ENCODE results near the gene OR5H2.

The OR5H2 gene

GRCh38 chr3:98269846-98270245 lies 12.5 kb upstream of the OR5H2 start:
- no peak overlapping the region for H2AFZ ChIP-seq
- H3K4me1 ChIP-seq: no peaks in the 10 kb centered on the region
- TF ChIP-seq, protein P1, sequence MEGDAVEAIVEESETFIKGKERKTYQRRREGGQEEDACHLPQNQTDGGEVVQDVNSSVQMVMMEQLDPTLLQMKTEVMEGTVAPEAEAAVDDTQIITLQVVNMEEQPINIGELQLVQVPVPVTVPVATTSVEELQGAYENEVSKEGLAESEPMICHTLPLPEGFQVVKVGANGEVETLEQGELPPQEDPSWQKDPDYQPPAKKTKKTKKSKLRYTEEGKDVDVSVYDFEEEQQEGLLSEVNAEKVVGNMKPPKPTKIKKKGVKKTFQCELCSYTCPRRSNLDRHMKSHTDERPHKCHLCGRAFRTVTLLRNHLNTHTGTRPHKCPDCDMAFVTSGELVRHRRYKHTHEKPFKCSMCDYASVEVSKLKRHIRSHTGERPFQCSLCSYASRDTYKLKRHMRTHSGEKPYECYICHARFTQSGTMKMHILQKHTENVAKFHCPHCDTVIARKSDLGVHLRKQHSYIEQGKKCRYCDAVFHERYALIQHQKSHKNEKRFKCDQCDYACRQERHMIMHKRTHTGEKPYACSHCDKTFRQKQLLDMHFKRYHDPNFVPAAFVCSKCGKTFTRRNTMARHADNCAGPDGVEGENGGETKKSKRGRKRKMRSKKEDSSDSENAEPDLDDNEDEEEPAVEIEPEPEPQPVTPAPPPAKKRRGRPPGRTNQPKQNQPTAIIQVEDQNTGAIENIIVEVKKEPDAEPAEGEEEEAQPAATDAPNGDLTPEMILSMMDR (IDR thresholded peaks at IDR 0.05): no peak

DNA sequence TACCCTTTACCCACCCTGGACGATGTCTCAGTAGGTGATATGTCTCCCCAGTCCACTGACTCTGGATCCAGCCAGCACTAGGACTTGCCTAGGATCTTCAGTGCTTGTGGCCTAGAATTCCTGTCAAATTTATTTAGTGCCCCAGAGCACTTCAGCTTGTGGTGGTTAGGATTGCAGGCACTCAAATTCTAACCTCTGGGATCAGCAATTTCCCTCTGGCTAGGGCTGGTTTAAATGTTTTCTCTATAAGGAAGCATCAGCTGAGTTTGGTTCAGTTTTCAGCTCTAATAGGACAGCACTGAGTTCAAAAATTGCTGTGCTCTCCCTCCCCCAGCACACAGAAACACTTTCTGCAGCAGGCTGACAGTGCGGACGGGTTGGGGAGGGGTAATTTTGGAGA lies 10.2 kb upstream of the OR5H2 start:
- TF ChIP-seq, protein P1 (IDR thresholded peaks at IDR 0.05): no peak
- Histone ChIP-seq H2AFZ (no peak overlapping the region), H3K4me1 (no peaks in the 10 kb centered on the region), H3K9me3 (ENCODE audit: control insufficient read depth, low read length) (no peaks in the 10 kb centered on the region), H3K27ac (no peak overlapping the region), H3K4me2 (ENCODE audit: low read length) (no peak overlapping the region), H3K4me3 (ENCODE audit: low read depth, low read length) (no peak overlapping the region), H3K79me2 (no peaks in the 10 kb centered on the region), H3K9ac (no peak overlapping the region), H3K36me3 (ENCODE audit: control insufficient read depth, insufficient read depth, low read length) (no peaks in the 10 kb centered on the region), H3K27me3 (ENCODE audit: control insufficient read depth, insufficient read depth, low read length) (no peaks in the 10 kb centered on the region)

More at GRCh38 chr3:98269846-98270245, 12.5 kb upstream of the OR5H2 start:
- Histone ChIP-seq H3K36me3 (ENCODE audit: control insufficient read depth, insufficient read depth, low read length) (no peaks in the 10 kb centered on the region), H3K79me2 (no peaks in the 10 kb centered on the region), H3K27me3 (ENCODE audit: control insufficient read depth, insufficient read depth, low read length) (no peaks in the 10 kb centered on the region), H3K9me3 (ENCODE audit: control insufficient read depth, low read length) (no peaks in the 10 kb centered on the region), H3K4me3 (ENCODE audit: low read depth, low read length) (no peak overlapping the region), H3K27ac (no peak overlapping the region), H3K4me2 (ENCODE audit: low read length) (no peak overlapping the region), H3K9ac (no peak overlapping the region)

DNA sequence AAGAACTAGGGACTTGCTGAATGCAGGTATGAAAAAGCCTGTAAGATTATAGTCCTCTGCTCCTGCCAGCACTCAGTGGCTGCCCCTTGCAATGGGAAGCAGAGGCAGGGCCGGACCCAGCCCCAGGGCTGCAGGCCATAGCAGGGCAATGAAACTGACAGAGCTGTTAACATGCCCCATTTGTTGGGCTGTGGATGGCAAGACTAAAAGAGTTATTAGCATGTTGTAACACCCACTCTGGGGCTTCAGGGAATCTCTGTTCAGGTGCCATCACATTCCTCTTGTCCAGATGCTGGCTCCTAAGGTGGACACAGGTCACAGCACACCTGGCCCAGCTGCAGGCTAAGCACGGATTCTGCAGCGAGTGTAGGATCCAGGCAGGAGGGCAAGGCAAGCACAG lies 7.4 kb upstream of the OR5H2 start:
- Histone ChIP-seq H3K27me3 (ENCODE audit: control insufficient read depth, insufficient read depth, low read length) (no peaks in the 10 kb centered on the region), H3K4me3 (ENCODE audit: low read depth, low read length) (no peak overlapping the region), H2AFZ (no peak overlapping the region), H3K4me2 (ENCODE audit: low read length) (no peak overlapping the region), H3K9me3 (ENCODE audit: control insufficient read depth, low read length) (no peaks in the 10 kb centered on the region), H3K27ac (no peak overlapping the region), H3K4me1 (no peaks in the 10 kb centered on the region), H3K9ac (no peak overlapping the region), H3K79me2 (no peaks in the 10 kb centered on the region), H3K36me3 (ENCODE audit: control insufficient read depth, insufficient read depth, low read length) (no peaks in the 10 kb centered on the region)
- TF ChIP-seq, protein P1 (IDR thresholded peaks at IDR 0.05): no peak

- TF ChIP-seq, protein P1 (IDR thresholded peaks at IDR 0.05): no peak
- Histone ChIP-seq H3K4me1 (no peaks in the 10 kb centered on the region), H3K9me3 (ENCODE audit: control insufficient read depth, low read length) (no peaks in the 10 kb centered on the region), H3K4me2 (ENCODE audit: low read length) (no peak overlapping the region), H3K9ac (no peak overlapping the region), H3K79me2 (no peaks in the 10 kb centered on the region), H2AFZ (no peak overlapping the region), H3K36me3 (ENCODE audit: control insufficient read depth, insufficient read depth, low read length) (no peaks in the 10 kb centered on the region), H3K27me3 (ENCODE audit: control insufficient read depth, insufficient read depth, low read length) (no peaks in the 10 kb centered on the region), H3K4me3 (ENCODE audit: low read depth, low read length) (no peak overlapping the region), H3K27ac (no peak overlapping the region)
These were observed 8.6 kb downstream of the OR5H2 start for GRCh38 chr3:98290916-98291315.

GRCh38 chr3:98291332-98291957 lies 9.1 kb downstream of the OR5H2 start:
- TF ChIP-seq, protein P1 (IDR thresholded peaks at IDR 0.05): no peak
- no peak overlapping the region for H3K4me2 ChIP-seq (ENCODE audit: low read length)
- H3K4me3 ChIP-seq (ENCODE audit: low read depth, low read length): no peak overlapping the region
- H3K27me3 ChIP-seq (ENCODE audit: control insufficient read depth, insufficient read depth, low read length): no peaks in the 10 kb centered on the region
- no peaks in the 10 kb centered on the region for H3K4me1 ChIP-seq
- no peak overlapping the region for H2AFZ ChIP-seq
- no peaks in the 10 kb centered on the region for H3K9me3 ChIP-seq (ENCODE audit: control insufficient read depth, low read length)
- H3K9ac ChIP-seq: no peak overlapping the region
- H3K27ac ChIP-seq: no peak overlapping the region
- no peaks in the 10 kb centered on the region for H3K36me3 ChIP-seq (ENCODE audit: control insufficient read depth, insufficient read depth, low read length)
- H3K79me2 ChIP-seq: no peaks in the 10 kb centered on the region

Measured in parathyroid adenoma (tissue), 2 donors.